HepG2 (cell line): ENCODE results near the gene NUDT9. TPM values are rescaled to one million over a fixed set of nuclear protein-coding genes. Genes with fewer than 3 reads are reported as not detected.
A peak's percentile ranks its signal among the peaks of the same experiment; 100 is the strongest.

Source experiments
- ASH2L ChIP-seq: fragments of 300-600, 200-600 bp; sonication (generic); IDR thresholded peaks from 2 replicates; pipeline ENCODE4 v1.7.0; 2017; ENCODE audit warnings: low read depth, mild to moderate bottlenecking, moderate library complexity, mixed read lengths, low read length; ENCODE audit not compliant: insufficient read length
- BRCA1 ChIP-seq: sonication (generic); formaldehyde crosslinking; IDR thresholded peaks from 2 replicates; pipeline ENCODE4 v1.4.0; 2020; ENCODE audit warnings: missing genetic modification reagents
- CAMTA2 ChIP-seq: sonication (generic); formaldehyde crosslinking; IDR thresholded peaks from 2 replicates; pipeline ENCODE4 v1.4.0; 2020; ENCODE audit warnings: mild to moderate bottlenecking, missing genetic modification reagents, borderline replicate concordance
- CSRNP1 ChIP-seq: sonication (generic); formaldehyde crosslinking; IDR thresholded peaks from 2 replicates; pipeline ENCODE4 v1.8.1; 2023; ENCODE audit warnings: mild to moderate bottlenecking, missing genetic modification reagents
- FIP1L1 ChIP-seq: fragments of 200-400 bp; formaldehyde crosslinking; IDR thresholded peaks from 2 replicates; pipeline ENCODE4 v1.6.1; 2018; ENCODE audit warnings: low read depth, mild to moderate bottlenecking, low read length, moderate library complexity, borderline replicate concordance; ENCODE audit not compliant: insufficient read depth
- HMGXB4 ChIP-seq, 2 experiments: sonication (generic) in 1 of 2; formaldehyde crosslinking in 1 of 2; IDR thresholded peaks; 2 replicates each; pipeline versions ENCODE4 v1.4.0 to v1.6.1; 2018 to 2020; ENCODE audit warnings: missing genetic modification reagents in 2 of 2, borderline replicate concordance in 1 of 2, low read depth in 1 of 2, mild to moderate bottlenecking in 1 of 2, missing biosample characterization in 1 of 2
- PRPF4 ChIP-seq: fragments of 200-400 bp; formaldehyde crosslinking; IDR thresholded peaks from 2 replicates; pipeline ENCODE4 v1.6.1; 2016; ENCODE audit warnings: low read length, low read depth; ENCODE audit not compliant: poor library complexity, severe bottlenecking
- SETDB1 ChIP-seq: sonication (generic); formaldehyde crosslinking; IDR thresholded peaks from 2 replicates; pipeline ENCODE4 v1.5.1; 2020; ENCODE audit warnings: missing genetic modification reagents, mild to moderate bottlenecking, borderline replicate concordance
- SIX4 ChIP-seq: sonication (generic); formaldehyde crosslinking; IDR thresholded peaks from 2 replicates; pipeline ENCODE4 v1.4.0; 2020; ENCODE audit warnings: missing genetic modification reagents
- SMAD3 ChIP-seq: sonication (generic); formaldehyde crosslinking; IDR thresholded peaks from 2 replicates; pipeline ENCODE4 v1.4.0; 2020; ENCODE audit warnings: missing genetic modification reagents
- YEATS2 ChIP-seq: sonication (generic); formaldehyde crosslinking; IDR thresholded peaks from 2 replicates; pipeline ENCODE4 v1.4.0; 2020; ENCODE audit warnings: missing genetic modification reagents, borderline replicate concordance
- ZBTB20 ChIP-seq: sonication (generic); formaldehyde crosslinking; IDR thresholded peaks from 2 replicates; pipeline ENCODE4 v1.8.1; 2023; ENCODE audit warnings: missing genetic modification reagents, low read depth, mild to moderate bottlenecking, borderline replicate concordance
- ZBTB3 ChIP-seq: sonication (generic); formaldehyde crosslinking; IDR thresholded peaks from 2 replicates; pipeline ENCODE4 v1.4.0; 2020; ENCODE audit warnings: low read depth, mild to moderate bottlenecking, moderate library complexity, missing genetic modification reagents, borderline replicate concordance
- ZBTB34 ChIP-seq: sonication (generic); formaldehyde crosslinking; IDR thresholded peaks from 2 replicates; pipeline ENCODE4 v1.8.0; 2022; ENCODE audit warnings: mild to moderate bottlenecking, missing genetic modification reagents
- ZFP37 ChIP-seq: sonication (generic); formaldehyde crosslinking; IDR thresholded peaks from 2 replicates; pipeline ENCODE4 v1.4.0; 2020; ENCODE audit warnings: missing genetic modification reagents, borderline replicate concordance
- ZFP91 ChIP-seq: sonication (generic); formaldehyde crosslinking; IDR thresholded peaks from 2 replicates; pipeline ENCODE4 v1.9.0; 2022; ENCODE audit warnings: missing genetic modification reagents, mild to moderate bottlenecking, borderline replicate concordance
- ZNF20 ChIP-seq: sonication (generic); formaldehyde crosslinking; IDR thresholded peaks from 2 replicates; pipeline ENCODE4 v1.4.0; 2020; ENCODE audit warnings: mild to moderate bottlenecking, moderate library complexity, missing genetic modification reagents
- ZNF350 ChIP-seq: sonication (generic); formaldehyde crosslinking; IDR thresholded peaks from 2 replicates; pipeline ENCODE4 v1.4.0; 2020; ENCODE audit warnings: mild to moderate bottlenecking, low read depth, missing genetic modification reagents, borderline replicate concordance
- ZNF619 ChIP-seq: sonication (generic); formaldehyde crosslinking; IDR thresholded peaks from 2 replicates; pipeline ENCODE4 v1.4.0; 2020; ENCODE audit warnings: mild to moderate bottlenecking, missing genetic modification reagents
- ZNF792 ChIP-seq: IDR thresholded peaks from 2 replicates; pipeline ENCODE4 v1.6.1; 2016
- ZSCAN12 ChIP-seq: sonication (generic); formaldehyde crosslinking; IDR thresholded peaks from 2 replicates; pipeline ENCODE4 v1.9.0; 2021; ENCODE audit warnings: mild to moderate bottlenecking, missing genetic modification reagents
- polyA plus RNA-seq, 8 experiments: library from polyadenylated mRNA; depleted of rRNA in 3 of 8; stranded (reverse) in 7 of 8; unstranded in 1 of 8; fragments of >200 nt; fragmentation: Illumina TruSeq in 4 of 8; extraction: Trizol in 4 of 8; gene quantifications; 2 replicates each; pipeline versions ENCODE4 v1.2.1 to v1.2.3, GENCODE V29; 2011 to 2016; ENCODE audit warnings: low read depth in 4 of 8, missing spikeins in 1 of 8, mixed read lengths in 1 of 8; ENCODE audit not compliant: insufficient read depth in 1 of 8
- total RNA-seq, 5 experiments: library from RNA; depleted of rRNA; stranded (reverse); fragments of >200 nt; fragmentation: Illumina TruSeq; extraction: Trizol; gene quantifications; 2 replicates each; pipeline ENCODE4 v1.2.3, GENCODE V29; 2016; ENCODE audit warnings: low read depth in 1 of 5

NUDT9 gene
- total and polyA plus RNA-seq, 2 of the 13 experiments (the other 11 are each of a cell fraction or from before 2014, with no cell fraction given), result 10.4 to 12.3 TPM

GRCh38 chr4:87422104-87423052 lies at the start of gene NUDT9 (continued):
- TF ChIP-seq ZNF350 (CRISPR knock-in tag), result peak; percentile 92; the same call in 1 of the 2 replicates
- TF ChIP-seq PRPF4, result no peak
- no peak for TF ChIP-seq ZBTB3 (CRISPR knock-in tag)
- TF ChIP-seq SETDB1 (CRISPR knock-in tag), result no peak
- peak; percentile 61; the same call in 1 of the 2 replicates for TF ChIP-seq SMAD3 (CRISPR knock-in tag)
- no peak; the same call in 1 of the 2 replicates for TF ChIP-seq ZNF619
- TF ChIP-seq CAMTA2 (CRISPR knock-in tag), result no peak; the same call in 1 of the 2 replicates
- peak; percentile 51 for TF ChIP-seq ZBTB20 (CRISPR knock-in tag)
- peak; percentile 96 for TF ChIP-seq BRCA1 (CRISPR knock-in tag)
- peak; percentile 85 for TF ChIP-seq YEATS2 (CRISPR knock-in tag)
- peak; percentile 42 for TF ChIP-seq CSRNP1 (CRISPR knock-in tag)
- TF ChIP-seq ZSCAN12 (CRISPR knock-in tag), result no peak
- TF ChIP-seq ZBTB34, result no peak
- peak; percentile 100 for TF ChIP-seq ASH2L
- peak; percentile 29; the same call in 1 of the 2 replicates for TF ChIP-seq ZFP37 (CRISPR knock-in tag)
- TF ChIP-seq SIX4, result no peak
- TF ChIP-seq ZNF20, result no peak
- peak; percentile 77; the same call in 1 of the 2 replicates for TF ChIP-seq ZFP91 (CRISPR knock-in tag)
- peak; percentile 88 to 92 for TF ChIP-seq HMGXB4 (CRISPR knock-in tag; IDR thresholded peaks at IDR 0.05; ENCODE audit: borderline replicate concordance in 1 of 2, low read depth in 1 of 2)
- 0 out of 2 replicates have a peak, but pooled peaks have one; percentile 42 for TF ChIP-seq FIP1L1
- no peak for TF ChIP-seq ZNF792
